ENCODE measurements around the gene ME2.
"Not testable (repeated sequence)": the region's sequence is repeated elsewhere in the genome, so short reads cannot be mapped to it uniquely, and the experiment has no call there.

The ME2 gene
- 65.9 reads per million, percentile 74 among the genes with 10 or more reads in this experiment for total RNA-seq

- DNase-seq, result peak; percentile 85
These were observed at the start of gene ME2 for GRCh38 chr18:50878345-50879301. ME2 (plus strand) TSS chr18:50879118; CDS start chr18:50895821, 16,703 bp downstream.

- DNase-seq, result no peak
These were observed 49.3 kb upstream of the ME2 start for GRCh38 chr18:50829644-50830043.

- DNase-seq, result no peak
These were observed 48.4 kb upstream of the ME2 start for GRCh38 chr18:50830544-50830943.

GRCh38 chr18:50832754-50833153, 46.2 kb upstream of the ME2 start:
- DNase-seq, result no peak

GRCh38 chr18:50833496-50833895, 45.4 kb upstream of the ME2 start:
- DNase-seq, result not testable (repeated sequence)

- no peak for DNase-seq
These were observed 42.4 kb upstream of the ME2 start for GRCh38 chr18:50836521-50836957.

GRCh38 chr18:50839341-50839740, 39.6 kb upstream of the ME2 start:
- no peak for DNase-seq

GRCh38 chr18:50839996-50840395, 38.9 kb upstream of the ME2 start:
- DNase-seq, result no peak

- no peak for DNase-seq
These were observed 36.1 kb upstream of the ME2 start for GRCh38 chr18:50842846-50843245.

- no peak for DNase-seq
These were observed 34.4 kb upstream of the ME2 start for GRCh38 chr18:50844554-50844953.

- DNase-seq, result no peak
These were observed 34.0 kb upstream of the ME2 start for GRCh38 chr18:50844960-50845359.

GRCh38 chr18:50847192-50847591, 31.7 kb upstream of the ME2 start:
- DNase-seq, result no peak

- no peak for DNase-seq
These were observed 30.8 kb upstream of the ME2 start for GRCh38 chr18:50848061-50848551.

GRCh38 chr18:50848991-50849390, 29.9 kb upstream of the ME2 start:
- DNase-seq, result no peak

- DNase-seq, result no peak
These were observed 29.5 kb upstream of the ME2 start for GRCh38 chr18:50849419-50849821.

- no peak for DNase-seq
These were observed 28.4 kb upstream of the ME2 start for GRCh38 chr18:50850307-50851065.

- DNase-seq, result no peak
These were observed 25.1 kb upstream of the ME2 start for GRCh38 chr18:50853863-50854271.

GRCh38 chr18:50855976-50856757, 22.8 kb upstream of the ME2 start:
- DNase-seq, result no peak

GRCh38 chr18:50857166-50857565, 21.8 kb upstream of the ME2 start:
- not testable (repeated sequence) for DNase-seq

- DNase-seq, result no peak
These were observed 21.2 kb upstream of the ME2 start for GRCh38 chr18:50857694-50858093.

- DNase-seq, result no peak
These were observed 18.9 kb upstream of the ME2 start for GRCh38 chr18:50859793-50860555.

GRCh38 chr18:50861617-50862016, 17.3 kb upstream of the ME2 start:
- DNase-seq, result no peak

Data from effector CD4-positive, alpha-beta T cell (primary cell).